GM21619 (cell line): Measurements from ENCODE around the gene JAKMIP2.

Experiments used
- ATAC-seq: cut with Tn5 transposase; IDR thresholded peaks from one replicate; pipeline ENCODE4 v1.9.1; 2021; ENCODE audit not compliant: unreplicated experiment

JAKMIP2 gene

DNA sequence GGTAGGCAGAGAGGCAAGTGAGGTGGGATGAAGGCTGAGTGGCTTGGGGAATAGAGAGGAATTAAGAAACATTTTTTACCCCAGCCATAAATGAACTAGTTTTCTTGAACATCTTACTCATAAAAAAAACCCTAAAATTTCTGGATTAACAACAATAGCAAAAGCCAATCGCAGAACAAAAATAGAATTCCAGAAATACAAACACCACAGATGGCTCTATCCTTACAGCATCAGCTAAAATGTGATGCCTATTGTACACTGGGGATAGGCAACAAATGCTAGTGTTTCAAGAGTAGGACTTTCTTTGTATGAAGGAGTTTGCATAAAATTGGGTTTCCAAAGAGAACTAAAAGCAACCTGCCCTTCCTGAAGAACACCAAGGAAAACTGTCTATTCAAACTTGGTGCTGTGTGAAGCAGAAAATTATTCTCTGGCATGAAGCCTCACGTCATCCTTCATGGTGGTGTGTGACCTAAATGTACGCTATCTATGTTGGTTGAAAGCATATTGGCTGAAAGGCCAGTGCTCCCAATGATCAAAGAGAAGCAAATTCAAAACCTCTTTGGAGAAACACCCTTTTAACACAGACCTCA is 82.9 kb downstream of the JAKMIP2 start:
- no peak for ATAC-seq

DNA sequence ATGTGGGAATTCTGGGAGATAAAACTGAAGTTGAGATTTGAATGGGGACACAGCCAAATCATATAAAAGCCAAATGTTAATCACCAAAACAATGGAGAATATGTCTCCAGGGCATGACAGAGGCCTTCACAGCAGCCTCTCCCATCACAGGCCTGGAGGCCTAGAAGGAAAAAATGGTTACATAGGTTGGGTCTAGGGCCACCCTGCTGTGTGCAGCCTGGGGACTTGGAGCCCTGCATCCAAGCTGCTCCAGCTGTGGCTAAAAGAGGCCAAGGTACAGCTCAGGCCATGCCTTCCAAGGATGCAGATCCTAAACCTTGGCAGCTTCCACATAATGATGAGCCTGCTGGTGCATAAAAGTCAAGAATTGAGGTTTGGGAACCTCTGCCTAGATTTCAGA is 85.1 kb downstream of the JAKMIP2 start:
- no peak for ATAC-seq

DNA sequence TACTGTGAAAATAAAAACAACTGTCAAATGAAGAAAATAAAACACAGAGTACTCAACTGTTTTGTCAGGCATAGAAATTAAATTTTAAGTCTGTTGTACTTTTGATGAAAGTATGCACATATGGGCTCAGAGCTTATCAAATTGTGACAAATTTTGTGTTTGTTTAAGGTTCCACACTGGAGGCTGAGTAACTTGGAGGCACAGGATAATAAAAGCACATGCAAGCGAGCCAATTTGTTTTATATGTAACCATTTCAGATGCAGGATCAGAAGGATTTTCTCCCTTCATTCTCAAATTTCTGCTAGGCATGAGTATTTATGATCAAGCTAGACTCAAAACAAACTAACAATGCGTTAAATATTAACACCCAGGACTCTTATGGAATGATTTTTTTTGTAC is 87.8 kb downstream of the JAKMIP2 start:
- no peak for ATAC-seq

DNA sequence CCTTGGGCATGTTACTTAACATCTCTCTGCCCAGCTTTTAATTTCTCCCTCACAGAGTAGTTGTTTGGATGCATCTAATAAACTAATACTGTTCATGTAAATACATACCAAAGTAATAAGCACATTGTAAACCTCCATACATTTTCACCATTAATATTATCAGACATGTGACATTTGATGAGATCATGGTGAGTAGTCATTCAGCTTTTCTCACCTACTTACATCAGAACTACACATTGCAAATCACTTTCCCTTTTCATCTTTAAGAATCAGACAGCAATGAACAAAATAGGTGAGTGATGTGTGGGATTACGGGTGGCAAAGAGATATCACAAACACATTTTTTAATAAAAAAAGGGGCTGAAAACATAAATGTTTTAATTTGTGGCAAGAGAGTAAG is 89.3 kb downstream of the JAKMIP2 start:
- ATAC-seq: no peak

DNA sequence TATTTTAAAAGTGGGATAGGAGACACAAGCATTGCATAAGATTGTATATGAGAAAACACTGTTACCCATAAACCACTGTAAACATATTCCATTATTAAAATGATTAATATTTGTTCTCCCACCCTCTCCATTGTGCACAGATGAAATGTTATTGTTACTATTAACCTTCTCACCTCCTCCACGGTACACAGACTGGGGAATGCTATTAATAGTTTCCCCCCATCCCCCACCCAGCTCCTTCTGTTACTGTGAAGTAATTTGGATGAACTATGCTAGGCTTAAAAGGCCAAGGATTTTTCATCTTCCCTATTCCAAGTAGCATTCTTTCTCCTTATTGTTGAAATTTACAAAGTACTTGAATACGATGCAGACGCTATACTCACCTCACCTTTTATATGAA is 91.4 kb downstream of the JAKMIP2 start:
- ATAC-seq: no peak

DNA sequence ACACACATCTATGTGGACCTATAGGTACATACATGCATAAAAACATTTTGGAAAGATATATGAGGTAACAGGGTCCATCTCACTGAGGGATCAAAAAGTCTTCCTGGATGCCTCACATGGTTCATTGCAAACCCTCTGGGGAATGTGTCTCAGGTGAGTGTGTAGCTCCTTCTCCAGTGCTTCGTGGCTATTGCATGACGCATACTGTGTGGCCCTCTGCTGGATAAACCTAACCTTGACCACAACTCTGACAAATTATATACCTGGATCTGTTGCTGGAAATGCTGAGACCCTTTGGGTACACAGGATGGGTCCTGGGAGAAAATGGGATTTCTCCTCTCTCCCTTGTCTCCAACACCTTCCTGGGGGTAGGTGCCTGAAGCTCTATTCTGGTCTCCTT is 91.9 kb downstream of the JAKMIP2 start:
- no peak for ATAC-seq

DNA sequence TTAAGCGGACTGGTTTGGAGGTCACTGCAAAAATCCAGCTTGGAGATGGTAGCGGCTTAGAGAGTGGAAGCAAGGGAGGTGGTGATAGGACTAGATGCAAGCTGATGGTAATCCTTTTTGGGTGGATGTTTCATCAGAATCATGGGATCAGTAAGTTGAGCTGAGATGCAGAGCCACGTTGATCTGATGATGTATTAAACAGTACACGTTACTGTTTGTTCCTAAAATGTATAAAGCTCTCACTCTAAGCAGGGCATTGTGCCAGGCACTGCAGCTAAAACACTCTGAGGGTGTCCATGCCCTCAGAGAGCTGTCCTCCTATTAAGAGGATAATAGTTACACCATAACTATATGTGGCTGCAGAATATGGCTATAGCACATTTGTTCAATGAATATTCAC is 93.1 kb downstream of the JAKMIP2 start:
- no peak for ATAC-seq

DNA sequence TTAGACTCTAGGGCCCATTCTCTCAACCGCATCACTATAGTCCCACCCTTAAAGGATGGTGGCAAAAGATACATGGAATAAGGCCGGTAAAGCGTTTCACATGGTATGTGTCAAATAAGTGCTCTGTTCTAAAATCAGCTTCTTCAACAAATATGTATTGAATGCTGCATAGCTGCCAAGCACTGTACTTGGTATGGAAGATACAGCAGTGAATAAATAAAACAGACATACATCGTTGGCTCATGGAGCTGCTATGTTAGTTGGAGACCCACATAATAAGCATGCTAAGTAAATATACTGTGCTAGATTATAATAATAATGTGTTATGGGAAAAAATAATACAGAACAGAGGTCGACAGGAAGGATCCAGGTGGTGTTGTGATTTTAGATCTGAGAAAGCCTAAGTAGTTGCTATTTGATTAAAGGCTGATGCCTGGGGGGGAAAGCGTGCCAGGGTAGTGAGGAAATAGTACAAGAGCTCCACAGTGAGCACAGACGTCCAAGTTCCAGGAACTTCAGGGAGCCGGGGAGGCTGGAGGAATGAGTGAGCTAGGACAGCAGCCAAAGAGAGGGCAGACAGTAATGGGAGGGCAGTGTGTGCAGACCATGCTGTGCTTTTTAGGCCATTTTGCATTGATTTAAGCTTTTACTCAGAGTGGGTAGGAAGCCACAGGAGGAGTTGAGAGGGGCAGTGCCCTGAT is 93.7 kb downstream of the JAKMIP2 start:
- ATAC-seq: no peak

DNA sequence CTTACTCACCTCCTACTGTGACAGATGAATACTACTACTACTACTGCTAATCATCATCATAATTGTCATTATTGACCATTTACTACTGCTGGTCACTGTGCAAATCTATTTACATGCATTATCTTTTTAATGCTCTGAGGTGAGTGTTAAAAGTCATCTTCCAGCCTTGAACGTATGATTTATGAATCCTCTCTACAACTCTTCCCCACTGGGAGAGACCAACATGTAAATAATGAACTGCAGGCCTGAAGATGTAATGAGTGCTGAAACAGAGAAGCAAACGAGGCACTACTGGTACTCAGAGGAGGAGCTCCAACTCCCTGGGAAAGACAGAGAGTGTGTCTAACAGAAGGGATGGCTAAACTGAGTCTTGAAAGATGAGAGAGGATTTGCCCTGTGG is 95.4 kb downstream of the JAKMIP2 start:
- ATAC-seq: no peak

DNA sequence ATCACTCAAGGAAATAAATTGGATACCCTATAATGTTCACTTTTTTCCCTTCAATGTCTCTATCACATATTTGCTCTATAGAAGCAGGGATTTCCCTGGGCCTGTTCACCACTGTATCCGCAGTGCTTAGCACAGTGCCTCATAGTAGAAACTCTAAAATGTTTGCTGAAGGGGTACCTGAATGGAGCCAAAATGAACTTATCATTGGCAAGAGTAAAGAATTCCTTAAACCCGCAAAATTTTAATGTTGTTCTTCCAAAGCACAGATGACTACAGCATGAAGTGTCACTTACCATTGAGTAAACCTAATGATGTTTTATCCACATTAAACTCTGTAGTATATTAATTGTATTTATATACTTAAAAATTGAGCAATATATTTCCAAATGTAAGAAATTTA is 96.1 kb downstream of the JAKMIP2 start:
- no peak for ATAC-seq

DNA sequence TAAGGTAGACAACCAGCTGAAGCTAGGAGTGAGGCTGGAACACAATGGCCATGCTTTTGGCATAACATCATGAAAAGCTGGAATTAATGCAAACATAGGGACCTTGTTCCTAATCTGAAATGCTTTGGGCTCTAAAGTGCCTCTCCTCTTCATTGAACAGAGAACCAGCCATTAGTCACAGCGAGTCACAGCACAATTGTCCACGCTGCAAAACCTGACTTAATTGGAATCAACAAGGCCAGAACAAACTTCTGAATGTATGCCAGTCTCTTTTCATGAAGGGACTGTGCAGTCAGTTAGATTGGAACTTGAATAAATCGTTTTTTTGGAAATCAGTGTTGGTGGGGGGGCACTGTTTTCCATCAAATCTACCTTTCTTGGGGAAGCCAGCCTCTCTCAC is 96.5 kb downstream of the JAKMIP2 start:
- ATAC-seq: no peak

DNA sequence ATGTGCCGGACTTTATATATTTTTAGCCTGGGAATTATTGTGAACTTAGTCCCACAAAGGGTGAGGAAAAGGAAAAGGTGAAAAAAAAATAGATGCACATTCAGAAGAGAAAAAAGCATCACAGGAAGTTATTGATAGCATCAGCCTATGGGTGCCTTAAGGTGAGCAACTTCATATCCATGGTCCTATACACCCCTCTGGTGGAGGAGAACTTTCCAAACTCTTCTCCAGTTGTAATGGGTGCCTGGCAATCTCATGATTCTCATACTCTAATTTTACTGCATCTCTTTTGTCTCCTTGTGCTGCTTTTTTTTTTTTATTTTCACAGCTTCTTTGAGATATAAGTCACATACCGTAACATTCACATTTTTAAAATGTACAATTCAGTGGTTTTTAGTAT is 107.4 kb downstream of the JAKMIP2 start:
- ATAC-seq: no peak

DNA sequence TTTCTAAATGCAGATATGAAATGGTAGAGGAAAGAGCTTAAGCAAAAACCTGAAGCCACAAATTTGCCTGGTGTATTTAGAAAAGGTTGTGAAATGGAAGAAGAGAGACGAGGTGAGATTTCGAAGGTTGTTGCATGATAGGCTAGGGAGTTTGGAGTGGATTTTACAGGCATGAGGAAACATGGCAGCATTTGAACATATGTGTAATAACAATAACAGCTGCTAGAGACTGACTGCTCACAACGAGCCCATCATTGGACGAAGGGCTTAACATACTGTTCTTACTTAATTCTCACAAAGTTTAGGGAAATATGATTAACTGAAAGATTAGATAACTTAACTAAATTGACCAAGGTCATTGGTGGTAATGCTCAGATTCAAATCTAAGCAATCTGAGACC is 108.1 kb downstream of the JAKMIP2 start:
- no peak for ATAC-seq

DNA sequence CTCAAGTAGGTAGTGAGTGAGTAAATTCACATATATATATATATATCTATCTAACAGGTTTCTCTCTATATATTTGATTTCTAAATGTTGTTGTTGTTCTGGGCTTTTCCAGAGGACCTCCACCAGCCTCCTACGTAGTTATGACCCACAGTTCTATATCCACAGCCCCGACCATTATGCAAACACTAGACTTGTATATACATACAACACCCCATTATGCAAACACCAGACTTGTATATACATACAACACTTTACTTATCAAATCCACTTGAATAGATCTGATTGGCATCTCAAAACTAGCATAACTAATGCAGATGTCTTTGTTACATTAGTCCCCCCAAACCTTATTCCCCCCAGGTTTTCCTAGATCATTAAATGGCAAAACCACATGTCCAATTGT is 108.7 kb downstream of the JAKMIP2 start:
- no peak for ATAC-seq

DNA sequence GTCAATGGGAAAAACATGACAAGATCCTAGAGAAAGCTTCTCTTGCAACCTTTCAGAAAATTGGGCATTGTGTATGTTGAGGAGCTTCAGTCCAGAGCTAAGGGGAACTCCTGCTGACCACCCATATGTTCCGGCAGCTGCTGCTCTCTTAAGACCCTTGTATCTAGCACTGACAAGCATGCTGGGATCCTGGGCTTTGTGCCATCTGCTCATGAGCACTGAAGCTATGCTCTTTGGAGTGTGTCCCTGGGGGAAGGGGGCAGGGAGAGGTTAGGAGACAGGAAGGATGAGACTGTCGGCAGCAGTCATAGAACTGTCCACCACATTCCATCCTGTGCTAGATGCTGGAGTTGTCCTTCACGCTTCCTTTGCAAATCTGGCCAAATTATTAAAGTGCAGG is 109.3 kb downstream of the JAKMIP2 start:
- no peak for ATAC-seq

DNA sequence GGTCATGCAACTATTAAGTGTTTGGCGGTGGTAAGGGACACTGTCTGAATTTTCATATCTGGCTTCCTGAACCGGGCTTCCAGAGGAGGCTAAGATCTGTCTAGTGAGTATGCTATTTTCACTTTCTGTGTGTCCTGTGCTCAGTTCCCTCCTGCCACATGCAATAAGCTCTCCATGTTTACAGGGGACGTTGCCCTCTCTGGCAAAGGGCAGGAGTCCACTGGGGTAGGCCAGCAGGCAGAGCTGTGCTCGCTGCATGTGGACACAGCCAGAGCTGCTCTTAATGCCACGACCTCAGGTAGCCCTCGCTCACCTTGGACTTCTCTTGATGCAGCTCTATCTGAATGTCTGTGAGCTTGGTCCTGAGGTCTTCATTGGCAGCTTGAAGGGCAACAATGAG is 111.2 kb downstream of the JAKMIP2 start:
- ATAC-seq: no peak

DNA sequence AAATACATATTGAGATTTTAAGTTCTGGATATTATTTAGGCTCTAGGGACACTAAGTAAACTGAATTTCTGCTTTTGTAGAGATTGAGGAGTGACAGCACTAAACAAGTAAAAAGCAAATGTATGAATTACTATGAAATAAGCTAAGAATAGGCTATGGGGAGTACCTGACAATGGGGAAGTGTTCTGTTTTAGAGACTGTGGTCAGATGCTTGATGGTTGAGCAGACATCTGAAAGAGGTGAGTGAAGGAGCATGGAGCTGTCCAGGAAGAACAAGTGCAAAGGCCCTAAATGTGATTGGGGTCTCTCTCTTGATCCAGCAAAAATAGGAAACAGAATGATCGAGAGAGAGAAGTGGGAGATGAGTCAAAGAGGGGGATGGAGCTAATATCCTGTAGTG is 111.7 kb downstream of the JAKMIP2 start:
- ATAC-seq: no peak

DNA sequence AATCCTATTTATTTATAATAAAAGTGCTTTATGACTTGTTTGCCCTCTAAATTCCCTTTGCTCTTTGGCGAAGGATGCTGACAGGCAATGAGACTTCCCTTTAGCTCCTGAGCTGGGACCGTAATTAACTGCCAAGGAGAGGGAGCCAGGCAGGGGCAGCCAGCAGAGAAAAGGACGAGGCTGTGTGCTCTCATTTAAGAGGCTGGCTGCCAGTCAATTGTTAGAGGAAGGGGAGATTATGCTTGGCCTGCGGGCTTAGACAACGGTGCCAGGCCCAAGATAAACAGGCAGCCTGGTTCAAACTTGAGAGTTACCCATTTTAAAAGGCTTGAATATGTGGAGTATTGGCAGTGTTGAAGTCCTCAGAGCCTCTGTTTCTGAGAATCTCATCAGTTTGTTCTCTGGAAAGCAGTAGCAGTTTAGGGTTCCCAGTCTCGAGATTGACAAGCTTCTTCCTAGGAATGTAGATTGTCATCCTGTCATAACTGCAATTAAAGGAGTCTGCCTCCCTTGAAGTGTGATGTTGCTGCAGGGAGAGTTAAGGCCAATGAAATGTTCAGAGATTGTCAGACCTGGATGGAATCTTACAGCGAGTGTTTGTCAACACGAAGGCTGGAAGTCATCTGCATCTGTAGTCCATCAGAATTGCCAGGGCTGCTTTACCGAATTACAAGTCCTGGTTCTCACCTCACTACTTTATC is 113.2 kb downstream of the JAKMIP2 start:
- no peak for ATAC-seq

DNA sequence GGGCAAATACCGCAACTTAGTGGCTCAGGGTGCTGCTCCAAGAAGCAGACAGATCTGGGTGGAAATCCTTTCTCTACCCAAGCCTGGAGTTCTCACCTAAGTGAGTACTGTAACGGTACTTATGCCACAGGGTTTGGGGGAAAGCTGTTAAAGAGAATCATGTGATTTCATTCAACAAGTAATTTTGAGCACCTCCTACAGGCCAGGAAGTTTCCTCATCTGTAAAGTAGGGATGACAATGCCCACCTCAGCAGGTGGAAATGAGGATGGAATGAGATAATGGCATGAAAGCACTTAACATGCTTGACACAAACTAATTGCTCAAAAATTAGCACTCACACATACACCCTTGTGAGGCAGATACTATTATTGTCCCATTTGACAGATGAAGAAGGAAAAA is 114.1 kb downstream of the JAKMIP2 start:
- no peak for ATAC-seq

DNA sequence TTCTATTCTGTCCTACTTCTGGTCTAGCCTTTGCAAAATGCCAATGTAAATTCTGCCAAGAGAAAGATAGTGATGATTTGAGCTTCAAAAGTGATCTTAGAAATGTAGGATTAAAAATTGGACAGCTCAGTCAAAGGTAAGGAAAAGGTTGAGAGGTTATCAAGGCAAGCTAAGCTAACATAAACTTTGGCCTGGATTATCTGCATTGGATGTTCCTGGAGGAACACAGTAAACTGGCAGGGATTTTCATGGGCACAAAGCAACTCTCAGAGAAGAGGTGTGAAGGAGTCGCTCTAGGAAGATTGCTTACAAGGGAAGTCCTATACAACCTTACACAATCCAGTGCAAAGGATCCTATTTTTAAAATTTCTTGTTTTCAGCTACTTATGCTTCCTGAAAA is 115.2 kb downstream of the JAKMIP2 start:
- no peak for ATAC-seq

DNA sequence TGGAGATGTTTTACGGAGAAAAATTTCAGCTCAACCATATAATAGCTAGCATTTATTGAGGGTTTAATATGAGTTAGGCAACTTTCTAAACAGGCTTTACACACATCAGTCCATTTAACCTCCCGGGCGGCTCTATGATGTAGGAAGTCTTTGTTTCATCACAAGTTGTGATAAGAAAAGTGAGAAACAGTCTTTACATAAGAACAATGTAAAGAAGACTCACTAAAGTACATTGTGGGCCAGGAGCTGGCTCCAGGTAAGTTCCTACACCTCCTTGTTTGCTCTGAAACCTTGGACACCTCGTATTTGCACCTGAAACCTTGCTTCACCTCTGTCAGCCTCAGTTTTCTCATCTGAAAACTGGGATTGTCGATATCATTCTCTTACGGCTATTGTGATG is 116.1 kb downstream of the JAKMIP2 start:
- no peak for ATAC-seq

DNA sequence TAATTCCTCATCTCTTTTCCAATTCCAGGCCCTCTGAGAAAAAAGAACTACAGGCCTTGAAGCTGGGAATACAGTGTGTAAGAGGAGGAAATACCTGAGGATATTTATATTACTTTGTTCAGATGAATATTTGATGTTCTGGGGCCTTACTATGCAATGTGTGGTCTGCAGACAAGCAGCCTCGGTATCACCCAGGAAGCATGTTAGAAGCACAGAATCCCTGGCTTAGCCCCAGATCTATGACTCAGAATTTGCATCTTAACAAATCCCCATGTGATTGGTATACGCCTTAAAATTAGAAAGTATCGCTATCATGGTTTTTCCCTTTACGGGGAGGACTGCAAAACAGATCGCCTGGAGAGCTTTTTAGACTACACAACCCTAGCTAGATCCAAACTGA is 121.0 kb downstream of the JAKMIP2 start:
- no peak for ATAC-seq
